ENCODE results near the gene C4orf50.

DNA sequence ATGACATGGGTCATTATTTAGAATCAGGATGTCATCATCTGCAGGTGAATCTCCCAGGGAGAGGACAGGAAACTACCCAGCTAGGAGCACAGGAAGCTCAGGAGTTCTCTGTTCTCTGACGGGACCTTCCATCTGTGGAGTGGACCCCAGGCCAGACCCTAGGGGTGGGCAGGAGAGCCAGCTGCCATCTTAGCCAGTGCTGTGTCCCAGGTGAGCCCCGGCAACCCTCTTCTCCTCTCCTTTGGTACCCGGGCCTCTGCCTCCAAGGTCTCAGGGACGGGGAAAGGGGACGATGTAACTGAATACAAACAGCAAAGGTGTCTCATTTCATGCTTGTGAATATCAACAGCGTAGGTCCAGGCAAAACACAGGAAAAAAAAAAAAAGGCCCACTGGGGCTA lies 48.5 kb downstream of the C4orf50 start:
- TF ChIP-seq FOXM1 (IDR thresholded peaks at IDR 0.05; ENCODE audit: borderline replicate concordance) (no peak), SP1 (IDR thresholded peaks at IDR 0.05) (no peak), SUZ12 (IDR thresholded peaks at IDR 0.05) (no peak), L3MBTL2 (conservative IDR thresholded peaks at IDR 0.05) (no peak), NFRKB (IDR thresholded peaks at IDR 0.05) (no peak), CTBP1 (IDR thresholded peaks at IDR 0.05; ENCODE audit: borderline replicate concordance) (no peak), LEF1 (IDR thresholded peaks at IDR 0.05; ENCODE audit: borderline replicate concordance) (no peak), BHLHE40 (IDR thresholded peaks at IDR 0.05; ENCODE audit: borderline replicate concordance) (no peak), ZNF384 (IDR thresholded peaks at IDR 0.05) (no peak), FOXK2 (IDR thresholded peaks at IDR 0.05) (no peak)
